ENCODE data around the gene CHRNA4. TPM values are rescaled to one million over a fixed set of nuclear protein-coding genes. Genes with fewer than 3 reads are reported as not detected.

CHRNA4 gene
- total and polyA plus RNA-seq, 10 of the 15 experiments (the other 5 are each of a cell fraction or from before 2014, with no cell fraction given) = 0.04 to 0.41 (median 0.06) TPM; not detected in 5

GRCh38 chr20:63365601-63366389 lies 4.6 kb upstream of the CHRNA4 start (continued):
- no peak for TF ChIP-seq PRDM15 (CRISPR knock-in tag; IDR thresholded peaks at IDR 0.05)
- no peak for TF ChIP-seq HSF1 (IDR thresholded peaks at IDR 0.05; ENCODE audit: low read depth, low read length)
- TF ChIP-seq RBBP5 (conservative IDR thresholded peaks at IDR 0.05) = no peak
- no peak for TF ChIP-seq IRF3 (IDR thresholded peaks at IDR 0.05)
- no peak for TF ChIP-seq RELB (IDR thresholded peaks at IDR 0.05; ENCODE audit: low read depth)
- no peak for TF ChIP-seq BCL3 (IDR thresholded peaks at IDR 0.05; ENCODE audit: borderline replicate concordance, insufficient read depth, low read depth, low read length, poor library complexity, severe bottlenecking)
